Renal pelvis (tissue), 4 donors: ENCODE data around the gene ZCCHC7. TPM values are rescaled to one million over a fixed set of nuclear protein-coding genes. Genes with fewer than 3 reads are reported as not detected.

Source experiments
- DNase-seq: peaks from one replicate; pipeline ENCODE4 v3.0.0-alpha.2; 2013
- polyA plus RNA-seq, 3 donors: library from polyadenylated mRNA; unstranded; fragments of 120-200 nt; gene quantifications; one replicate each; pipeline ENCODE4 v1.2.1, GENCODE V29; 2013; ENCODE audit not compliant: insufficient read length in 3 of 3

The ZCCHC7 gene
- polyA plus RNA-seq, 3 donors = 20.4 to 23.1 (median 20.7) TPM

GRCh38 chr9:37246826-37247225 is 126.5 kb downstream of the ZCCHC7 start:
- no peak for DNase-seq

- DNase-seq = no peak
Measured at GRCh38 chr9:37248651-37249163, 128.3 kb downstream of the ZCCHC7 start.

GRCh38 chr9:37251452-37251851 is 131.1 kb downstream of the ZCCHC7 start:
- DNase-seq = peak; percentile 10

- DNase-seq = no peak
Measured at GRCh38 chr9:37253377-37253937, 133.1 kb downstream of the ZCCHC7 start.

GRCh38 chr9:37255187-37255586 is 134.8 kb downstream of the ZCCHC7 start:
- DNase-seq = no peak

GRCh38 chr9:37255944-37256862 is 135.8 kb downstream of the ZCCHC7 start:
- no peak for DNase-seq

GRCh38 chr9:37259951-37260350 is 139.6 kb downstream of the ZCCHC7 start:
- no peak for DNase-seq

GRCh38 chr9:37262410-37262809 is 142.0 kb downstream of the ZCCHC7 start:
- no peak for DNase-seq

- DNase-seq = no peak
Measured at GRCh38 chr9:37264539-37264938, 144.2 kb downstream of the ZCCHC7 start.

- DNase-seq = no peak
Measured at GRCh38 chr9:37266630-37267029, 146.3 kb downstream of the ZCCHC7 start.

GRCh38 chr9:37269221-37269620 is 148.8 kb downstream of the ZCCHC7 start:
- no peak for DNase-seq

- no peak for DNase-seq
Measured at GRCh38 chr9:37271679-37272078, 151.3 kb downstream of the ZCCHC7 start.

GRCh38 chr9:37273595-37273994 is 153.2 kb downstream of the ZCCHC7 start:
- DNase-seq = no peak

- peak; percentile 33 for DNase-seq
Measured at GRCh38 chr9:37281541-37281940, 161.2 kb downstream of the ZCCHC7 start.

GRCh38 chr9:37283730-37284325 is 163.5 kb downstream of the ZCCHC7 start:
- DNase-seq = no peak

GRCh38 chr9:37284636-37285035 is 164.3 kb downstream of the ZCCHC7 start:
- no peak for DNase-seq

GRCh38 chr9:37286530-37287175 is 166.3 kb downstream of the ZCCHC7 start:
- no peak for DNase-seq

- no peak for DNase-seq
Measured at GRCh38 chr9:37287317-37287716, 166.9 kb downstream of the ZCCHC7 start.

- DNase-seq = no peak
Measured at GRCh38 chr9:37289631-37290030, 169.3 kb downstream of the ZCCHC7 start.

- no peak for DNase-seq
Measured at GRCh38 chr9:37290366-37290939, 170.1 kb downstream of the ZCCHC7 start.

- DNase-seq = no peak
Measured at GRCh38 chr9:37290940-37291485, 170.6 kb downstream of the ZCCHC7 start.
